ENCODE measurements around the gene ENTHD1. TPM values are rescaled to one million over a fixed set of nuclear protein-coding genes. Genes with fewer than 3 reads are reported as not detected.

The ENTHD1 gene
- total and polyA plus RNA-seq, 2 of the 8 experiments (the other 6 are each of a cell fraction or from before 2014, with no cell fraction given): not detected

GRCh38 chr22:39773503-39773902, 120.1 kb downstream of the ENTHD1 start:
- Histone ChIP-seq H3K36me3 (ENCODE audit: control insufficient read depth in 2 of 4, insufficient read depth in 4 of 4, low read length in 3 of 4) (no peaks in the 10 kb centered on the region), H3K4me2 (ENCODE audit: insufficient read depth in 1 of 2, low read depth in 2 of 2, low read length in 2 of 2) (no peak overlapping the region), H3K18ac (ENCODE audit: extremely low read depth, low read length) (no peak overlapping the region), H4K8ac (ENCODE audit: extremely low read depth, insufficient read depth, low read length) (no peak overlapping the region; the same call in 1 of the 2 replicates), H3K27ac (ENCODE audit: low read depth, low read length) (no peak overlapping the region), H3K4me3 (ENCODE audit: extremely low read depth in 1 of 4, insufficient read depth in 2 of 4, low read depth in 3 of 4, low read length in 4 of 4) (no peak overlapping the region), H3K23me2 (ENCODE audit: low read depth, low read length) (no peaks in the 10 kb centered on the region), H2BK15ac (ENCODE audit: low read length) (no peak overlapping the region), H3K23ac (ENCODE audit: insufficient read length) (no peak overlapping the region), H3K4me1 (replicated peaks in 1 of 4; ENCODE audit: control insufficient read depth in 3 of 4, insufficient read depth in 4 of 4, low read length in 3 of 4) (no peaks in the 10 kb centered on the region), H2BK12ac (ENCODE audit: low read depth, low read length) (no peak overlapping the region), H3K27me3 (replicated peaks in 1 of 4; ENCODE audit: control insufficient read depth in 3 of 4, extremely low read depth in 1 of 4, insufficient read depth in 3 of 4, low read length in 3 of 4) (no peaks in the 10 kb centered on the region; a peak in 1 of 7 replicates), H3K9me3 (ENCODE audit: insufficient read depth in 2 of 2, low read depth in 1 of 2, low read length in 1 of 2) (no peaks in the 10 kb centered on the region), H2BK20ac (ENCODE audit: low read length) (no peak overlapping the region), H3K9ac (replicated peaks in 1 of 4; ENCODE audit: extremely low read depth in 1 of 4, low read depth in 3 of 4, low read length in 3 of 4) (no peak overlapping the region), H3K4ac (replicated peaks; ENCODE audit: insufficient read length, low read depth, low read length) (no peak overlapping the region), H2AFZ (ENCODE audit: low read length) (0 out of 2 replicates have a peak overlapping the region, but pooled peaks have one; percentile 15), H3K56ac (replicated peaks; ENCODE audit: insufficient read length, low read depth, low read length) (no peak overlapping the region), H4K91ac (replicated peaks; ENCODE audit: insufficient read length, low read length) (no peak overlapping the region), H3K79me1 (ENCODE audit: low read depth, low read length) (no peaks in the 10 kb centered on the region), H3K79me2 (ENCODE audit: control insufficient read depth in 1 of 2, insufficient read depth in 2 of 2, low read length in 2 of 2) (no peaks in the 10 kb centered on the region), H4K5ac (ENCODE audit: insufficient read length, low read depth, low read length) (no peak overlapping the region), H2BK120ac (replicated peaks; ENCODE audit: low read depth, low read length) (no peak overlapping the region), H2AK5ac (ENCODE audit: low read depth, low read length) (no peak overlapping the region), H2BK5ac (ENCODE audit: low read depth, low read length) (no peak overlapping the region), H3K14ac (ENCODE audit: insufficient read length) (no peak overlapping the region), H4K20me1 (replicated peaks in 1 of 2; ENCODE audit: control insufficient read depth in 1 of 2, insufficient read depth in 2 of 2, low read length in 2 of 2) (peaks cover 0 to 1% of the 10 kb centered on the region in 2 experiments)
- DNase-seq (ENCODE audit: low read depth in 1 of 2, low spot score in 2 of 2) (no peak), FAIRE-seq (no peak)
- no peak for TF ChIP-seq CBX5 (IDR thresholded peaks at IDR 0.05; ENCODE audit: low read depth, low read length)
- no peak for TF ChIP-seq POLR2AphosphoS5 (IDR thresholded peaks at IDR 0.05; ENCODE audit: low read depth, low read length)
- TF ChIP-seq KDM5A (IDR thresholded peaks at IDR 0.05; ENCODE audit: low read length): no peak
- no peak for TF ChIP-seq SAP30 (IDR thresholded peaks at IDR 0.05; ENCODE audit: insufficient read depth, insufficient replicate concordance, low read length)
- no peak for TF ChIP-seq RXRA (IDR thresholded peaks at IDR 0.05; ENCODE audit: insufficient read depth, low read depth, low read length)
- TF ChIP-seq MAFK (IDR thresholded peaks at IDR 0.05; ENCODE audit: low read depth, low read length): no peak
- TF ChIP-seq BRCA1 (IDR thresholded peaks at IDR 0.05; ENCODE audit: low read depth, low read length): no peak
- ChIA-PET CTCF (ENCODE audit: partially characterized antibody) (no interaction called here), POLR2A (ENCODE audit: partially characterized antibody) (no interaction called here)

Data from H1 (cell line).